ENCODE measurements around the gene GPR107. TPM values are rescaled to one million over a fixed set of nuclear protein-coding genes. Genes with fewer than 3 reads are reported as not detected.

GPR107 gene
- total RNA-seq, 4 donors from 2014 or later, result 24.6 to 41.8 (median 34.1) TPM

GRCh38 chr9:130155647-130156046, 101.9 kb downstream of the GPR107 start:
- no peaks in the 10 kb centered on the region for H3K9me3 ChIP-seq
- WGBS, result 85% methylated on average over 12 of the region's 12 CpGs
- no peak for DNase-seq (ENCODE audit: low spot score in 2 of 2)
- H3K36me3 ChIP-seq, result no peaks in the 10 kb centered on the region
- H3K4me1 ChIP-seq, result peaks cover under 1% of the 10 kb centered on the region
- no peak overlapping the region for H3K4me3 ChIP-seq
- TF ChIP-seq EP300 (IDR thresholded peaks at IDR 0.05) (no peak), POLR2A (IDR thresholded peaks at IDR 0.05) (no peak), CTCF (IDR thresholded peaks at IDR 0.05) (no peak), POLR2AphosphoS5 (IDR thresholded peaks at IDR 0.05) (no peak)
- H3K27ac ChIP-seq, result no peak overlapping the region
- H3K27me3 ChIP-seq, result no peaks in the 10 kb centered on the region

GRCh38 chr9:130156672-130157071, 103.0 kb downstream of the GPR107 start:
- 80% methylated on average over 1 of the region's 6 CpGs for WGBS

GRCh38 chr9:130157079-130157478, 103.4 kb downstream of the GPR107 start:
- H3K27ac ChIP-seq, result no peak overlapping the region
- H3K9me3 ChIP-seq, result no peaks in the 10 kb centered on the region
- no peaks in the 10 kb centered on the region for H3K4me1 ChIP-seq
- 66% methylated on average over 7 of the region's 7 CpGs for WGBS
- no peak for DNase-seq (ENCODE audit: low spot score in 2 of 2)
- no peak overlapping the region for H3K4me3 ChIP-seq
- no peaks in the 10 kb centered on the region for H3K27me3 ChIP-seq
- H3K36me3 ChIP-seq, result no peaks in the 10 kb centered on the region
- TF ChIP-seq POLR2AphosphoS5 (IDR thresholded peaks at IDR 0.05) (no peak), POLR2A (IDR thresholded peaks at IDR 0.05) (no peak), EP300 (IDR thresholded peaks at IDR 0.05) (no peak), CTCF (IDR thresholded peaks at IDR 0.05) (no peak)

More at GRCh38 chr9:130156672-130157071, 103.0 kb downstream of the GPR107 start:
- no peak overlapping the region for H3K4me3 ChIP-seq
- no peak overlapping the region for H3K27ac ChIP-seq
- H3K9me3 ChIP-seq, result no peaks in the 10 kb centered on the region
- H3K4me1 ChIP-seq, result no peaks in the 10 kb centered on the region
- no peak for TF ChIP-seq POLR2AphosphoS5 (IDR thresholded peaks at IDR 0.05)
- no peak for TF ChIP-seq POLR2A (IDR thresholded peaks at IDR 0.05)
- no peak for TF ChIP-seq CTCF (IDR thresholded peaks at IDR 0.05)
- TF ChIP-seq EP300 (IDR thresholded peaks at IDR 0.05), result no peak
- DNase-seq (ENCODE audit: low spot score in 2 of 2), result no peak
- no peaks in the 10 kb centered on the region for H3K27me3 ChIP-seq
- H3K36me3 ChIP-seq, result no peaks in the 10 kb centered on the region

GRCh38 chr9:130158001-130158400, 104.3 kb downstream of the GPR107 start:
- TF ChIP-seq POLR2AphosphoS5 (IDR thresholded peaks at IDR 0.05) (no peak), CTCF (IDR thresholded peaks at IDR 0.05) (no peak), EP300 (IDR thresholded peaks at IDR 0.05) (no peak), POLR2A (IDR thresholded peaks at IDR 0.05) (no peak)
- Histone ChIP-seq H3K9me3 (no peaks in the 10 kb centered on the region), H3K27me3 (no peaks in the 10 kb centered on the region), H3K4me3 (no peak overlapping the region), H3K36me3 (no peaks in the 10 kb centered on the region), H3K27ac (no peak overlapping the region), H3K4me1 (no peaks in the 10 kb centered on the region)
- WGBS, result 87% methylated on average over 8 of the region's 8 CpGs
- no peak for DNase-seq (ENCODE audit: low spot score in 2 of 2)

GRCh38 chr9:130159057-130159456, 105.4 kb downstream of the GPR107 start:
- H3K4me3 ChIP-seq, result no peak overlapping the region
- no peaks in the 10 kb centered on the region for H3K9me3 ChIP-seq
- TF ChIP-seq CTCF (IDR thresholded peaks at IDR 0.05), result no peak
- no peak for TF ChIP-seq EP300 (IDR thresholded peaks at IDR 0.05)
- TF ChIP-seq POLR2A (IDR thresholded peaks at IDR 0.05), result no peak
- no peak for TF ChIP-seq POLR2AphosphoS5 (IDR thresholded peaks at IDR 0.05)
- DNase-seq (ENCODE audit: low spot score in 2 of 2), result no peak
- H3K36me3 ChIP-seq, result no peaks in the 10 kb centered on the region
- H3K27me3 ChIP-seq, result no peaks in the 10 kb centered on the region
- H3K27ac ChIP-seq, result no peak overlapping the region
- 80% methylated on average over 8 of the region's 8 CpGs for WGBS
- no peaks in the 10 kb centered on the region for H3K4me1 ChIP-seq

Measured in suprapubic skin (tissue), 4 donors.